Erythroblast (primary cell): Measurements from ENCODE around the gene HMGN1.
"Not testable (repeated sequence)": the region's sequence is repeated elsewhere in the genome, so short reads cannot be mapped to it uniquely, and the experiment has no call there.

Source experiments
- GATA1 ChIP-seq: IDR thresholded peaks from 2 replicates; pipeline ENCODE4 v1.6.1; 2011; ENCODE audit warnings: low read depth, mild to moderate bottlenecking, control low read depth, low read length, moderate library complexity
- POLR2A ChIP-seq: IDR thresholded peaks from 2 replicates; pipeline ENCODE4 v1.6.1; 2011; ENCODE audit warnings: mild to moderate bottlenecking, low read length

GRCh38 chr21:39382096-39382495 lies 33.2 kb upstream of the HMGN1 start:
- TF ChIP-seq POLR2A, GATA1: not testable (repeated sequence)
